ENCODE data around the gene ATG14. TPM values are rescaled to one million over a fixed set of nuclear protein-coding genes. Genes with fewer than 3 reads are reported as not detected.

The ATG14 gene
- total and polyA plus RNA-seq, 2 of the 13 experiments (the other 11 are each of a cell fraction or from before 2014, with no cell fraction given), result 7.2 to 9.1 TPM

GRCh38 chr14:55350461-55350860 is 61.2 kb downstream of the ATG14 start (continued):
- TF ChIP-seq, protein P1, sequence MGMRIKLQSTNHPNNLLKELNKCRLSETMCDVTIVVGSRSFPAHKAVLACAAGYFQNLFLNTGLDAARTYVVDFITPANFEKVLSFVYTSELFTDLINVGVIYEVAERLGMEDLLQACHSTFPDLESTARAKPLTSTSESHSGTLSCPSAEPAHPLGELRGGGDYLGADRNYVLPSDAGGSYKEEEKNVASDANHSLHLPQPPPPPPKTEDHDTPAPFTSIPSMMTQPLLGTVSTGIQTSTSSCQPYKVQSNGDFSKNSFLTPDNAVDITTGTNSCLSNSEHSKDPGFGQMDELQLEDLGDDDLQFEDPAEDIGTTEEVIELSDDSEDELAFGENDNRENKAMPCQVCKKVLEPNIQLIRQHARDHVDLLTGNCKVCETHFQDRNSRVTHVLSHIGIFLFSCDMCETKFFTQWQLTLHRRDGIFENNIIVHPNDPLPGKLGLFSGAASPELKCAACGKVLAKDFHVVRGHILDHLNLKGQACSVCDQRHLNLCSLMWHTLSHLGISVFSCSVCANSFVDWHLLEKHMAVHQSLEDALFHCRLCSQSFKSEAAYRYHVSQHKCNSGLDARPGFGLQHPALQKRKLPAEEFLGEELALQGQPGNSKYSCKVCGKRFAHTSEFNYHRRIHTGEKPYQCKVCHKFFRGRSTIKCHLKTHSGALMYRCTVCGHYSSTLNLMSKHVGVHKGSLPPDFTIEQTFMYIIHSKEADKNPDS (CRISPR knock-in tag; IDR thresholded peaks at IDR 0.05), result no peak
- no peak for TF ChIP-seq MEIS2 (CRISPR knock-in tag; IDR thresholded peaks at IDR 0.05)
- TF ChIP-seq ZNF883 (CRISPR knock-in tag; IDR thresholded peaks at IDR 0.05; ENCODE audit: not compliant biosample characterization), result no peak
- TF ChIP-seq ZNF557 (CRISPR knock-in tag; IDR thresholded peaks at IDR 0.05), result no peak
- no peak for TF ChIP-seq KDM1A (CRISPR knock-in tag; IDR thresholded peaks at IDR 0.05)
- TF ChIP-seq NFRKB (IDR thresholded peaks at IDR 0.05), result no peak

DNA sequence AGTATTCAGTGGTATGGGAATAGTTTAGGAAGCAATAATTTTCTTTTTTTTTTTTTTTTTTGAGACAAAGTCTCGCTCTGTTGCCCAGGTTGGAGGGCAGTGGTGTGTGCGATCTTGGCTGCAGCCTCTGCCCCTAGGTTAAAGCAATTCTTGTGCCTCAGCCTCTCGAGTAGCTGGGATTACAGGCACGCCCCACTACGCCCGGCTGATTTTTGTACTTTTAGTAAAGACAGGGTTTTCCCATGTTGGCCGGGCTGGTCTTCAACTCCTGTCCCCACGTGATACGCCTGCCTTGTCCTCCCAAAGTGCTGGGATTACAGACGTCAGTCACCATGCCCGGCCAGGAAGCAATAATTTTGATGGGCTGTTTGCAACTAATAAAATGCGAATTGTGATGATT is 62.1 kb downstream of the ATG14 start:
- Histone ChIP-seq H3K9me3 (ENCODE audit: low read length) (no peaks in the 10 kb centered on the region), H3K4me3 (replicated peaks in 1 of 3; ENCODE audit: insufficient read depth in 1 of 3, low read depth in 2 of 3, low read length in 3 of 3) (no peak overlapping the region), H2AFZ (ENCODE audit: low read length) (no peak overlapping the region), H3K27me3 (ENCODE audit: control insufficient read depth in 1 of 2, insufficient read depth in 2 of 2, low read length in 2 of 2) (no peaks in the 10 kb centered on the region), H4K20me1 (ENCODE audit: insufficient read depth, low read length) (peaks cover 10% of the 10 kb centered on the region; the same call in 1 of the 2 replicates), H3K9ac (ENCODE audit: insufficient read depth, low read depth, low read length) (no peak overlapping the region), H3K36me3 (replicated peaks in 1 of 2; ENCODE audit: control insufficient read depth in 1 of 2, insufficient read depth in 2 of 2, low read length in 2 of 2) (peaks cover 15 to 29% of the 10 kb centered on the region in 2 experiments), H3K4me2 (ENCODE audit: low read depth, low read length) (no peak overlapping the region), H3K4me1 (ENCODE audit: insufficient read depth, low read length) (no peaks in the 10 kb centered on the region), H3K79me2 (ENCODE audit: insufficient read depth, low read length) (peaks cover 19% of the 10 kb centered on the region), H3K27ac (ENCODE audit: extremely low read length, insufficient read depth, low read length) (no peak overlapping the region)
- ChIA-PET POLR2A (no interaction called here), CTCF (ENCODE audit: low intra/inter-chr PET ratio, low total read pairs) (no interaction called here)
- in situ Hi-C loops (cut with HindIII; ENCODE audit: extremely low pct_ligation_motif_present, low pct_unique_long_range_greater_than_20kb), result no loop called here
- DNase-seq (ENCODE audit: low spot score) (no peak), FAIRE-seq (no peak), ATAC-seq (no peak)
- WGBS (ENCODE audit: low lambda C conversion rate), result 98% methylated on average over 11 of the region's 12 CpGs
- no TSS peak for BruUV-seq (replicated peaks)
- intact Hi-C loops (cut with micrococcal nuclease; ENCODE audit: unreplicated experiment), result no loop called here
- TF ChIP-seq ZNF180 (CRISPR knock-in tag; IDR thresholded peaks at IDR 0.05; ENCODE audit: borderline replicate concordance, low read depth), result no peak
- TF ChIP-seq, protein P2, sequence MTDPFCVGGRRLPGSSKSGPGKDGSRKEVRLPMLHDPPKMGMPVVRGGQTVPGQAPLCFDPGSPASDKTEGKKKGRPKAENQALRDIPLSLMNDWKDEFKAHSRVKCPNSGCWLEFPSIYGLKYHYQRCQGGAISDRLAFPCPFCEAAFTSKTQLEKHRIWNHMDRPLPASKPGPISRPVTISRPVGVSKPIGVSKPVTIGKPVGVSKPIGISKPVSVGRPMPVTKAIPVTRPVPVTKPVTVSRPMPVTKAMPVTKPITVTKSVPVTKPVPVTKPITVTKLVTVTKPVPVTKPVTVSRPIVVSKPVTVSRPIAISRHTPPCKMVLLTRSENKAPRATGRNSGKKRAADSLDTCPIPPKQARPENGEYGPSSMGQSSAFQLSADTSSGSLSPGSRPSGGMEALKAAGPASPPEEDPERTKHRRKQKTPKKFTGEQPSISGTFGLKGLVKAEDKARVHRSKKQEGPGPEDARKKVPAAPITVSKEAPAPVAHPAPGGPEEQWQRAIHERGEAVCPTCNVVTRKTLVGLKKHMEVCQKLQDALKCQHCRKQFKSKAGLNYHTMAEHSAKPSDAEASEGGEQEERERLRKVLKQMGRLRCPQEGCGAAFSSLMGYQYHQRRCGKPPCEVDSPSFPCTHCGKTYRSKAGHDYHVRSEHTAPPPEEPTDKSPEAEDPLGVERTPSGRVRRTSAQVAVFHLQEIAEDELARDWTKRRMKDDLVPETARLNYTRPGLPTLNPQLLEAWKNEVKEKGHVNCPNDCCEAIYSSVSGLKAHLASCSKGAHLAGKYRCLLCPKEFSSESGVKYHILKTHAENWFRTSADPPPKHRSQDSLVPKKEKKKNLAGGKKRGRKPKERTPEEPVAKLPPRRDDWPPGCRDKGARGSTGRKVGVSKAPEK (CRISPR knock-in tag; IDR thresholded peaks at IDR 0.05; ENCODE audit: borderline replicate concordance), result no peak
- no peak for TF ChIP-seq HNRNPK (IDR thresholded peaks at IDR 0.05; ENCODE audit: low read depth, low read length, poor library complexity, severe bottlenecking)
- no peak for TF ChIP-seq MTF1 (CRISPR knock-in tag; IDR thresholded peaks at IDR 0.05)
- TF ChIP-seq, protein P3, sequence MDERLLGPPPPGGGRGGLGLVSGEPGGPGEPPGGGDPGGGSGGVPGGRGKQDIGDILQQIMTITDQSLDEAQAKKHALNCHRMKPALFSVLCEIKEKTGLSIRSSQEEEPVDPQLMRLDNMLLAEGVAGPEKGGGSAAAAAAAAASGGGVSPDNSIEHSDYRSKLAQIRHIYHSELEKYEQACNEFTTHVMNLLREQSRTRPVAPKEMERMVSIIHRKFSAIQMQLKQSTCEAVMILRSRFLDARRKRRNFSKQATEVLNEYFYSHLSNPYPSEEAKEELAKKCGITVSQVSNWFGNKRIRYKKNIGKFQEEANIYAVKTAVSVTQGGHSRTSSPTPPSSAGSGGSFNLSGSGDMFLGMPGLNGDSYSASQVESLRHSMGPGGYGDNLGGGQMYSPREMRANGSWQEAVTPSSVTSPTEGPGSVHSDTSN (CRISPR knock-in tag; IDR thresholded peaks at IDR 0.05), result no peak
- TF ChIP-seq E2F5 (CRISPR knock-in tag; conservative IDR thresholded peaks at IDR 0.05), result no peak
- TF ChIP-seq GPBP1L1 (CRISPR knock-in tag; IDR thresholded peaks at IDR 0.05), result no peak
- TF ChIP-seq ZNF781 (CRISPR knock-in tag; IDR thresholded peaks at IDR 0.05; ENCODE audit: borderline replicate concordance, not compliant biosample characterization), result no peak
- no peak for TF ChIP-seq ZNF263 (CRISPR knock-in tag; IDR thresholded peaks at IDR 0.05)
- no peak for TF ChIP-seq TBX2 (CRISPR knock-in tag; IDR thresholded peaks at IDR 0.05; ENCODE audit: borderline replicate concordance)

All from HepG2 (cell line).